ENCODE data around the gene PSMA2. TPM values are rescaled to one million over a fixed set of nuclear protein-coding genes. Genes with fewer than 3 reads are reported as not detected.
A peak's percentile ranks its signal among the peaks of the same experiment; 100 is the strongest.

PSMA2 gene
- polyA plus RNA-seq, 3 donors: 254 to 335 (median 280) TPM

DNA sequence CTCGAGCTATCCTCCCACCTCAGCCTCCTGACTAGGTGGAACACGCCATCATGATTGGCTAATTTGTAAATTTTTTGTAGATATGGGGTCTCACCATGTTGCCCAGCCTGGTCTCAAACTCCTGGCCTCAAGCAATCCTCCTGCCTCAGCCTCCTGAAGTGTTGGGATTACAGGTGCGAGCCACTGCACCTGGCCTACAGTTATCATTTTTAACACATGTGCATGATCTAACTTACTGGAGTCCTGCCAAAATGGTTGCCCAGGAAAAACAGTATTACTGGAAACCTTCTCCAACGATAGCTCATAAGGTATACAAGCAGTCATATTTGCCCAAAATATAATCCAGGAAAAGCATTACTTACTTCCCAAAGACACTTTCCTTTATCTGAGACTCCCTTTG lies 20.4 kb upstream of the PSMA2 start:
- no peak for DNase-seq (ENCODE audit: extremely low read depth in 1 of 11, low read depth in 9 of 11, low spot score in 4 of 11)

DNA sequence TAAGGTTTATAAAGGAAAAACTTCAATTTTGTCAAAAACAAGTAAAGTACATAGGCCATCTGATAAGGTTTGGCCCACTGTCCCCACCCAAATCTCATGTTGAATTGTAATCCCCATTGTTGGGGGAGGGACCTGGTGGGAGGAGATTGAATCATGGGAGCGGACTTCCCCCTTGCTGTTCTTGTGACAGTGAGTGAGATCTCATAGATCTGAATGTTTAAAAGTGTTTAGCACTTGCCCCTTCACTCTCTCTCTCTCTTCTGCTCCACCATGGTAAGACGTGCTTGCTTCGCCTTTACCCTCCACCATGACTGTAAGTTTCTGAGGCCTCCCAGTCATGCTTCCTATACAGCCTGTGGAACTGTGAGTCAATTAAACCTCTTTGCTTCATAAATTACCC lies 18.4 kb upstream of the PSMA2 start:
- no peak for DNase-seq (ENCODE audit: extremely low read depth in 1 of 11, low read depth in 9 of 11, low spot score in 4 of 11)

DNA sequence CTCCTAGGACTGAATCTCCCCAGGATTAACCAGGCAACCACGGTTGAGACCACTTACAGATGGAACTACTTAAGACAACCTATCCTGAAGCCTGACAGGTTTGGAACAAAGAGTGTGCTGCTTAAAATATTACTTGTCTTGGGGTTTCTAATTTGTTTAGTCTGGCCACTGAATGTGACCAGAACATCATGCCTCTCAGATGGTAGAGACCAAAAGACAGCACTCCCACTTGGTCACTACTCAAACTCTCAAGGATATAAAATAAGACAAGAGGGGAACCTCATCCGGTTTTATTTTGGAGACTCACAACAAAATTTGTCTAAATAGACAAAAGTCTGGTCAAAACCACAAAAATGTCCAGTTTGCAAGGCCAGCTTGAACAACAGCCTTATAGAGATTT lies 15.5 kb upstream of the PSMA2 start:
- no peak for DNase-seq (ENCODE audit: extremely low read depth in 1 of 11, low read depth in 9 of 11, low spot score in 4 of 11)

DNA sequence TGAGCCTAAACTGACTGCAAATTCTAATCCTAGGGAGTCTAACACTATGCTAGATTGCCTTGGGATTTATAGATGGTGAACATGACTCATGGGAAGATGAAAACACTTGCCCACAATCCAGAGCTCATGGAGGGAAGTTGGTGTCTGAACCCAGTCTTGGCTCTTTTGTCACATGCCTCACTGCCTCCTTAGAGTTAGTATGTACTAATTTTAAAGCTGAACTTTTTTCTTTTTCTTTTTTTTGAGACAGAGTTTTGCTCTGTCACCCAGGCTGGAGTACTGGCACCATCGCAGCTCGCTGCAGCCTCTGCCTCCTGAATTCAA lies 14.6 kb upstream of the PSMA2 start:
- no peak for DNase-seq (ENCODE audit: extremely low read depth in 1 of 11, low read depth in 9 of 11, low spot score in 4 of 11)

DNA sequence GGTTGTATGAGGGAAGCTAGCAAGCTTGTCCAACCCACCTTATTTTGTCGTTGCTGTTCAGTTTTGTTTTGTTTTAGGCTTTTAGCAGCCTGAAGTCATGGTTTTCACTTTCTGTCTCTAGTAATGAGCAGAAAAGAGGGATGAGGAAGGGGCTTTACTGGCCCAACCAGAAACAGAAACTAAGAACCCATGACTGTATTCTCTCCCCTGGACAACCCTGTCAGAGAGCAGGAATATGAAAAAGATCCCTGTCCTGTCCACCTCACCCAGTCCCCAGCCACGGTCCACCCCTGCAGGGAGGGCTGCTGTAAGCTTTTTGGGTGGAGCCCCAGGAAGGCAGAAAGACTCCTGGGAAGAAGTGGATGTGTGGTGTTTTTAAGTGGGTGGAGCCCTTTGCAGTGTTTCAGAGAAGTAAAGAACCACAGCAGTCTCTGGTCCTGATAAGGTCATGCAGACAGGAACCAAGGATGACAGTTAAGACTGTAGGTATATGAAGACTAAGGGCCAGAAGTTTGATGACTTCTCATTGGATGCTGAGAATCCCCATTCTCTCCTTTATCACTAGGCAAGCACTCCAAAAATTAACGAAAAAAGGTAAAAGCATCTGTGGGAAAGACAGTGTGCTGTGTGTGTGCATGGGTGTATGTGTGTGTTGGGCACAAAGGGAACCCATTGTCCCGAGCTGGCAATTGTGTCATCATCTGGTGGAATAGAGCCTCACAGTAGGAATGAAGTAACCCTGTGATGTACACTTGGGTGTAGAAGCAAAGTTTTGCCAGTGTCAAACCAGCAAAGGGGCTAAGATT lies 14.1 kb upstream of the PSMA2 start:
- no peak for DNase-seq (ENCODE audit: extremely low read depth in 1 of 11, low read depth in 9 of 11, low spot score in 4 of 11)

DNA sequence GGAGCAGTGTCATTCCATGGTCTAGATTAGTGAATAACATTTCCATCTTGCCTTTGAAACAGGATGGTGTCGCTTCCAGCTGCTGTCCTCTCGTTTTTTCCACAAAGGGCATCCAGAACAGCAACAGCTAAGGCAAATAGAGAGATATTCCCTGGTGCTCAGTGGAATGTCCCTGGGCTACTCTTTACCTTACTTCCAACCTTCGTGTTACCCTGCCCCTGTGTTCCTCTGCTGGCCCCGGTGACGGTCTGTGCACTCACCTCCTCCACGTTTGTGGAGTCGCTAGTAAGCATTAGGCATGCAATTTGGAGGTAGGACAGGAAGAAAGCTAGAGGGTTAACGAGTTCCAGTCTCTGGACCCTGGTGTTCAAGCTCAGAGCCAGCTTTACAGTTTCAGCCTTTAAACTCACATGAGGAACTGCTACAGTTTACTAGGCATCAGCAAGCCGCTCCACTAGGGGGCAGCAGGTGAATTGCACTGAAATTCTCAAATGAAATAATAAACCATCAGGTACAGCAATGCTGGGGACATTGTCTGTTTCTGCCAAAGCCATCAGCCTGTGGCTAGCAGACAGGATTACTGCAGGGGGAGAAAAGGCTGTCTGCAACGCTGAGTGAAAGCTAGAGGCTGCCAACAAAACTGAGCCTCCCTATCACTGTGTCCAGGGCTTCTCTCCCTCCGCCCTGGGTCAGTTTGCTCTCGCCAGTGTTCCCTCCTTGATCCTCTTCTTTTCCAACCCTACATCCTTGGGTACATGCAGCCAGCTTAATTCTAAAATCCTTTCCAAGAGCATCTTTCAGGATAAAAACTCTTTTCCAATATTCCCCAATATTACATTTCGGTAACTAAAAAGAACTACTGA lies 9.2 kb upstream of the PSMA2 start:
- DNase-seq (ENCODE audit: extremely low read depth in 1 of 11, low read depth in 9 of 11, low spot score in 4 of 11): peak in 10 of 11 donors; percentile 48 to 87 (median 67)

DNA sequence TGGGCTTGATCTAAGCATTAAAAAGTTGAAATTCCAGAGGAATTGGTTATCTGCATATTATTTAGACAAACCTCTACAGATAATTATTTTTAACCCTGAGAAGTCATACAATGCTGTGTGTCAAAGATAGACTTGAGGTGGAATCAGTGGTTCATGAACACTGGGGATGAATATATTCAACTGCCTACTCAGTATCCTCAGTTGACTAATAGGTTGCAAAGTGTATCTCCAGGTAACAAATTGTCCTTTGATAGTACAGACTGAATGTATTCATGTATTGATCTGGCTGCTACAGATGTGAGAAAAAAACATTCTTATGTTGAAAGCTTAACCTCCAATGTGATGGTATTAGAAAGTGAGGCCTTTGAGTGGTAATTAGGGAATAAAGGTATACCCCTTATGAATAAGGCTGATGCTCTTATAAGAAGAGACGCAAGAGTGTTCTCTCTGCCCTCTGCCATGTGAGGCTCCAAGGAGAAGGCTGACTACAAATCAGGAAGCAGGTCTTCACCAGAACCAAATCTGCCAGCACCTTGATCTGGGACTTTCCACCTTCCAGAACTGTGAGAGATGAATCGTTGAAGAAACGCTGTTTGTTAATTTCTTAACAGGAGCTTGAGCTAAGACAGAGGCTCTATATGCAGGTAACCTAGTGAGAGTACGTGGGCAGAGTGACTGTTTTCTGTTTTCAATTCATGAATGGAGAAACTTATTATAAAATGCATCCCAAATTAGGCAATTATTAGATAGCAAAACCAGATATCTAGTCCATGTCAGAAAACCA lies 7.7 kb upstream of the PSMA2 start:
- no peak for DNase-seq (ENCODE audit: extremely low read depth in 1 of 11, low read depth in 9 of 11, low spot score in 4 of 11)

DNA sequence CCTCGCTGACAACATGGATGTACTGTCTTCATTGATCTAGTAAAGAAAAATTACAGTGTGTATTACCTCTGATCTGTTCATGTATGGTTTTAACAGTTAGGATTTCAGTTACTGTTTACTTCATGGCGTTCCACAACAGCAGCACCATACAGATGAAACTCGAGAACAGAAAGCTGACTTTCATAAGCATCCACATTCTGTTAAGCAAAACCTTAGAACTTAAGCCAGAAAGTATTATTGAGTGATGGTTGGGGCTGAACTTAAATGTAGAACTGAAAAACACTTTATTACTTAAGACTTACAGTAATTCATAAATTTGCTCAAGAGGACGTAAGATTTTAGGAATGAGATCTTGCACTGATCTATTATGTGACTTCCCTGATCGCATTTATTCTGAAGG lies 3.9 kb upstream of the PSMA2 start:
- DNase-seq (ENCODE audit: extremely low read depth in 1 of 11, low read depth in 9 of 11, low spot score in 4 of 11): no peak

DNA sequence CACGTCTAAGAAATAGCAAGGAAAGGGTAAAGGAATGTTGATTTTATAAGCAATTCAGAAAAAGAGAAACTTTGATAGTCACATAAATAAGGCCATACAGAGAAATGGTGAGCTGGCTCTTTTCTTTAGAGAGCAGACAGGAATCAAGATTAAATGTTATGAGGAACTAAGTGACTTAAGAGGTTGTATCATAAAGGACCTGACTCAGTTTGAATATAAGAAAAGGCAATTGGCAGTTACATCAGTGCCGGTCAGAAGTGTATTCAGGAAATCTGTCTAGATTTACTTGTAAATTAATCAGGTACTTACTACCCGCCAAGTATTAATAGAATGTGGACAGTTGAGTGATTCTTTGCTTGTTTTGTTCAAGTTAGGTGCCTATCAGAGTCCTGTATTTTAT lies 2.3 kb upstream of the PSMA2 start:
- DNase-seq (ENCODE audit: extremely low read depth in 1 of 11, low read depth in 9 of 11, low spot score in 4 of 11): no peak

DNA sequence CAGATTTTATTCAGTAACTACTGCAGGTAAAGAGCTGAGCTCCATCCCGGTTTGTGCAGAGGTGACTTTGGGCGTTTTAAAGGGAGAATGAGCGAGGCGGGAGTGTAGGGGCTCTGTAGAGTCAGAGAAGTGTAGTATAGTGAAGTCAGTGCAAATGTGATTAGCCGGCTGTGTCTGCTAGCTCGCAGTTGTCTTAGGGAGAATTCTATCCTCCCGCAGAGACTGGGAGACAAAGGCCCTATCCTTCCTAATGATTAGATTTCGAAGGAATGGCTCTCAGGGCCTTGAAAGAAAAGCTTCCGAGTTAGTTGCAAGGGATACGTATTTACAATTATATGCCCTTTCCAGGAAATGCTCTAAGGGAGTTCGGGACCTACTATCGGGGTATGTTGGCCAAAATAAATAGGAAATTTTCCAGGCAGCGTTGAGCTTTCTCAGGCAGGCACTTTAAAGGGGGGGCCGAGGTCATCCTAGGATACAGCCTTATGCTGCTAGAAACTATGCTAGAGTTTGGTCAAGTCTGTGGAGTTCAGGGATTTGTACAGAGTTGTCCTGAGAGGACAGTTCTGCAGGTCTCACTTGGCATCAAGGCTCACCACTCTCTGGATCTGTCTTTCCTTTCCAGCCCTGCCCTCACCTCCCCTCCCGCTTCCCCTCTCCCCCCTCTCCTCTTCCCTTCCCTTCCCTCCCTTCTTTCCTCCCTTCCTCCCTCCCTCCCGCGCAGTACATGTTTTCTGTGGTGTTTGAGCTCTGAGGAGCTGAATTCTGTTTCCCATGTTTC lies 1.0 kb upstream of the PSMA2 start:
- DNase-seq (ENCODE audit: extremely low read depth in 1 of 11, low read depth in 9 of 11, low spot score in 4 of 11): peak in 4 of 11 donors; percentile 34 to 55 (median 49)

DNA sequence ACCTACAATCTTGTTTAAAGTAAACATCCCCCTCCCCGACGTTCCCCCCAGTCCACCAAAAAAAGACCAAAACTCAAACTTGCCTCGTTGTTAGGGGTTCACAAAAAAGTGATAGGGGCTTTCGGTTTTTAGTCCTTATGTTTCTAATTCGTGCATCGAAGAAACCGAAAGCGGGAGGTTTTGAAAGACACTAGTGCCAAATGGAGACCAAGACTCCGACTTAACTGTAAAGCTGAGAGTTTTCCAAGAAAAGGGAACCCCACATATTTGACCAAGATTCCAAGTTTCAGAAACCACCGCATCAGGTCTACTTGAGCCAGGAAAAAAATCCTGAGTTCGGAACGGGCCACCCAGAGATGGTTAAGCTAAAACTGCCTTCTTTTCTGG lies 534 bp downstream of the PSMA2 start:
- DNase-seq (ENCODE audit: extremely low read depth in 1 of 11, low read depth in 9 of 11, low spot score in 4 of 11): no peak

DNA sequence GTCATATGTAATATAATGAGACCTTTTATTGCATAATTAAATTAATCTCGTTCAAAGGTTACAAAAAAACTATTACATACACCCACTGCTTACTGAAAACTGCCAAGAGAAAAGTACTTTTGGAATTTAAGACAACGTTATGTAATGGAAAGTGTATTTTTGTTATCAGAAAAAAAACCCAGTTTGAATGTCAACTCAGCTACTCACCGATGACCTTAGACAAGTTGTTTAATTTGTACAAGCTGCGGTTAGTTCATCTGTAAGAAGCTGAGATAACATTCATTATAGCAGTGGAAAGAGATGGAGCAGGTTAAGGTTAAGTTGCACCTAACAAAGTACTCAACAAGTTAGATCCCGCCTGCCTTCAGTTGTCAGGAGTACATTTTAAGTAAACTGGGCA lies 1.1 kb downstream of the PSMA2 start:
- no peak for DNase-seq (ENCODE audit: extremely low read depth in 1 of 11, low read depth in 9 of 11, low spot score in 4 of 11)

DNA sequence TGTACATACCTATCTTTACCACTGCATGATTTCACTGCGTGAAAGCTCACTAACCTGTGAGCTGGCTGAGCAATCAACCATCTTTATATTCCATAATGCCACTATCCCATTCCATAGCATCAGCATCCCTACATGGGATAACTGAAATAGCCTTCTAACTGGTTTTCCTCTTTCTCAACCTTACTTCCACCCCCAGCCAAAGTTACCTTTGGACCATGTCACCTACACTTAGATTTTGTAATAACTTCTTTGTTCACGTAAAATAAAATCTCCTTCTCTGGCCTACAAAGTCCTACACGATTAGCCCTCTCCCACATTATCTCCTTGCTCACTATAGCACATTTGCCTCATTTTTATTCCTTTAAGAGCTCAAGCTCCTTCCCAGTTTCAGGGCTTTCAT lies 2.5 kb downstream of the PSMA2 start:
- DNase-seq (ENCODE audit: extremely low read depth in 1 of 11, low read depth in 9 of 11, low spot score in 4 of 11): no peak

DNA sequence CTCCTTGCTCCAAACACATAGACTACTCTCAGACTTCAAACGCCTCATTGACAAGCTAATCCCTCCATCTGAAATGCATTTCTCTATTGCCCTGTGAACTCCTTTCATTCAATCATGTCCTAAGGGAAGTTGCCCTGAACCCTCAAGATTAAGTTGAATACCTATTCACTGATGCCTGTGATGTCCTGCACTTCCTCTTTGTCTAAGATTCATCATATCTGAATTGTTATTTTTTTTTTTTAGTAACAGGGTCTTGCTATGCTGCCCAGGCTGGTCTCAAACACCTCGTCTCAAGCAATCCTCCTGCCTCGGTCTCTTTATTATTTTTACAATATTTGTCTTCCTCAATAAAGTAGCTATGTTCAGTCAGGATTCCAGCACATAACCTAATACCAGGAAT lies 3.2 kb downstream of the PSMA2 start:
- DNase-seq (ENCODE audit: extremely low read depth in 1 of 11, low read depth in 9 of 11, low spot score in 4 of 11): no peak

DNA sequence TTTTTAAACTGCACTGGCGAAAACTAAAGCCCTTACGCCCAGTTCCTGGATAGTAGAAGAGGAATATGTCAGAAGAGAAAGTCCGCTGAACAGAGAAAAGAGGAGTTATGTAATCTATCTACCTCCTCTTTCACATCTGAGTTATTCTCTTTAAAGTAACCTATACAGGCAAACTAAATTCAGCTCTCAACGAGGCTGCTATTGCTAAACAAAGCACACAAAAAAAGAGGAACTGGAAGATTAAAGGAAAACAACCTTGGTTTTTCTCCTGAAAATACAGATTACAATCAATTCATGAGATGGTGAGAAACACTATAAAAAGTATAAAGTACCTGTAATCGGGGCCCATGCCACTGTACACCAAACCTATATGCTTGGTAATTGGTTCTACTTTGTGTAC lies 5.8 kb downstream of the PSMA2 start:
- no peak for DNase-seq (ENCODE audit: extremely low read depth in 1 of 11, low read depth in 9 of 11, low spot score in 4 of 11)

DNA sequence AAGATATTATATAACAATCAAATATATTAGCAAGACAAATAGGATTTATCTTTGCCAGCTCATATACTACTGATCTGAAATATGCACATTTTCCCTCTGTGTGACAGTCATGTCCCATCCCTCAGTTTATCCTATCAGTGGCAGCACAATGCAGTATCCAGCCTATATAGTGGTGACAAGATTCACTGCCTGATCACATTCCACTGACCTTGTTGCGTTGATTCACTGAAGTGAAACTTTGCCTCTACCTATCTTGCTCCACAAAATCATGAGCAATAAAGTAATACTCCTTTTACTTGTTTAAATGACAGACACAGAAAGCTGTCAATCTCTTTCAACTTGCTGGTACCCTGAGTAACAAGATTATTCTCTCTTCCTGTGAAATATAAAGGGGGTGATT lies 6.3 kb downstream of the PSMA2 start:
- DNase-seq (ENCODE audit: extremely low read depth in 1 of 11, low read depth in 9 of 11, low spot score in 4 of 11): no peak

DNA sequence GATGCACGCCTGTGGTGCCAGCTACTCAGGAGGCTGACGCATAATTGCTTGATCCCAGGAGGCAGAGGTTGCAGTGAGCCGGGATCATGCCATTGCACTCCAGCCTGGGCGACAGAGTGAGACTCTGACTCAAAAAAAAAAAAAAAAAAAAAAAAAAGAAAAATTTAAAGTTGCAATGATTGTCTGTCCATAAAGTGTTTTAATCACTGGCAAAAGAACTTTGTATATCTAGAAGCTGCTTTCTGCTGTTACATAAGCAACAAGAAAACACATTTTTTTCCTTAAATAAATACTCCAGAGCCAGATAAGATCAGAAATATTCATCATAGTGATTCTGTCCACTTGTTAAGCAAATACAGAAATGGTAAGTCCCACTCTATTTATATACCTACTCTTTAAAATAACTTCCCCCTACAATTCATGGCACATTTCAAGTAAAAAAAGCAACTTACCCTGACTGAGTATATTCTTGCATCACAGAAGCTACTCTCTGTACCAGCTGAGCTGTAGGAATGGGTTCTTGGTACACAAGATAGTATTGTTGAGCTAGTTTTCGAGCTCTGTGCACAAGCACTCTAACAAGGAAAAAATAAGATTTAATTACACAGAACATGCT lies 7.6 kb downstream of the PSMA2 start:
- no peak for DNase-seq (ENCODE audit: extremely low read depth in 1 of 11, low read depth in 9 of 11, low spot score in 4 of 11)

DNA sequence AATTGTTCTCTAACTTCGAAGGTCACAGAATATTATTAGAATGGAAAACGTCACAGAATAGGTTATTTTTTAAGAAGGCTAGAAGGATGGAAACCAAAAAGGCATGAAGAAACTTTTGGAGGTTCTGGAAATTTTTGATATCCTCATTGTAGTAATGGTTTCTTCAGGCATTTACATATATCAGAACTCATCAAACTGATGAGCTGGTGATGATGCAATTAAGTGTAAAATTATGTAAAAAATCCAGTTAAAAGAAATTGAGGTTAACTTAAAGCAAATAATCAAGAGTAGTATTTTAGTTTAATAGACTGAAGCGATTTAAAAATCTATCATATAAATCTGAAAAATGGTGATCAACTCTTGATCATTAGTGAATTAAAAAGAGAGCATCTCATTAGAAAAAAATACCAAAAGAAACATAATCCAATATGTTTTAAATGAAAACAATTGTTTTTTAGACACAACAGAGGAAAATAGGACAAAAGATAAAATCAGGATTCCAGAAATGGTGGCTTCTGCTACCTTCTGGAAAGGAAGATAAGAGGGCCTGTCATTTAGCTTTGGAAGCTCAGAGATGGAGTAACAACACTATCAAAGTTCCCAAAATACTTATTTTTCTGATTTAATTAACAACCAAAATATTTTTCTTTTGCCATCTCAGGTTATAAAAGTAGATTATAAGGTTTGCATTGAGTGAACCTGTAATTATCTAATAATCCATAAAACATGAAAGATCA lies 9.8 kb downstream of the PSMA2 start:
- no peak for DNase-seq (ENCODE audit: extremely low read depth in 1 of 11, low read depth in 9 of 11, low spot score in 4 of 11)
